GM15510 (cell line): ENCODE measurements around the gene ADCY2.

Source experiments
- POLR2A ChIP-seq: IDR thresholded peaks from 3 replicates; pipeline ENCODE4 v1.6.1; 2011; ENCODE audit warnings: borderline replicate concordance; ENCODE audit not compliant: insufficient read length; ENCODE audit errors: extremely low read depth

The ADCY2 gene

DNA sequence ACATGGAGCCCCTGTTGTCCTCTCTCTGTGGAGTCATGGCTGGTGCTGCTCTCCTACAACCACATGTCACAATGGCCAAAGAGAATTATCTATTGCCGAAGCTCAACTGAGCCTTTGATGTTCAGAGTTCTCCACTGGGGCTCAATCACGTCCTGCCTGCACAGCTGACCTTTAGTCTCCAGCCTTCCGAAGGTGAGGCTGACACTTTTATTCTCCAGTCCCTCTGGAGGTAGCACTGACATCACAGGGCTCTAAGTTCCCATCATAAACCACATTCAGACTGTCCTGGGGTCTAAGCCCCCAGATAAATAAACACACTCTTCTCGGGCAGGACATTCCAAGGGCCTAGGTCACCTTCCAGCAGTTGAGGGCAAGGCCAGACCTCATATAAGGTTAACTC, 23.4 kb downstream of the ADCY2 start:
- no peak for TF ChIP-seq POLR2A

DNA sequence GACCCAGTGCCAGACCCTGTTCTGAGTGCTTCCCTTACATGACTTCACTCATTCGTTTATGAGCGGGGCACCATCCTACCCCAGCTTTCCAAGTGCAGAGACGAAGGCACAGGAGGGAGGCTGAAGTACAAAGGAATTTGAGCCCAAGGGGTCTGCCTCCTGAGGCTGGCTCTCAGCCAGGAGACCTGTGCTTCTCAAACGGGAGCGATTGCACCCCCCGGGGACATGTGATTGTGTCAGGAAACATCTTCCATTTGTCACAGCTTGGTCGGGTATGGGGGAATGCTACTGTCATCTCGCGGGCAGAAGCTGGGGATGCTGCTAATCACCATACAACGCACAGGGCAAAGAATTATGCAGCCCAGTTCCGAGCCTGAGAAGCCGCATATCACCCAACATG, 23.9 kb downstream of the ADCY2 start:
- no peak for TF ChIP-seq POLR2A

DNA sequence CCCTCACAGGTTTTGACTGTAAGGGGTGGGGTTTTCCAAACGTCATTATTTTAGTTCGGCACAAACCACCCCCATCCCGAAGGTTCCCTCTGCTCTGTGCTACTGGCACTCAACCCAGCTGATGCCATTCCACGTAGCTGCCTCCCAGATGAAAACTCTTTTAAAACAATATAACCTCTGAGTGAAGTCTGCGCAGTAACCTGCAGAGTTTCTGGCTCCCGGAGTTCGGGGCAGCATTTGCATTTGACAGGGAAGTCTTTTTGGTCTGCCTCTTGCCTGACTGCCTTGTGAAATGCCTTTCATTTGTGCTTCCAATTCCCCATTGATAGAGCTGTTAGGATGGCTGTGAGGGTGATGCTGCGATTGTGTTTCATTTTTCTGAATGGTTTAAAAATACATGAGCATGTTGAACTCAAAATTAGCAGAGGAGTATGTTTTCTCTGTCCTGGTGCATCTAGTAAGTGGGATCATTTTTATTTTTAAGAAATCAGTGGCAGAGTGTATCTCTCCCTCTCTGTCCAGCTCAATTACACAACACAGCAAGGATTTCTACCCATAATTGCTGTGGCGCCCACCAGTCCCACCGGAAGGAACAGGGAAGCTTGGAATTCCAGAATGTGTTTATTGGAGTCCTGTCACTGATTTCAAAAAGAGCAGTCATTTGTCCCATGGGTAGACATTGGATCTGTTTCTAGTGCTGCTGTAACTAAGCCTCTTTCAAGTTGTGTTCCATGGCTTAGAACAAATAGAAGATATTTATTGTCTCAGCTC, 24.8 kb downstream of the ADCY2 start:
- no peak for TF ChIP-seq POLR2A

DNA sequence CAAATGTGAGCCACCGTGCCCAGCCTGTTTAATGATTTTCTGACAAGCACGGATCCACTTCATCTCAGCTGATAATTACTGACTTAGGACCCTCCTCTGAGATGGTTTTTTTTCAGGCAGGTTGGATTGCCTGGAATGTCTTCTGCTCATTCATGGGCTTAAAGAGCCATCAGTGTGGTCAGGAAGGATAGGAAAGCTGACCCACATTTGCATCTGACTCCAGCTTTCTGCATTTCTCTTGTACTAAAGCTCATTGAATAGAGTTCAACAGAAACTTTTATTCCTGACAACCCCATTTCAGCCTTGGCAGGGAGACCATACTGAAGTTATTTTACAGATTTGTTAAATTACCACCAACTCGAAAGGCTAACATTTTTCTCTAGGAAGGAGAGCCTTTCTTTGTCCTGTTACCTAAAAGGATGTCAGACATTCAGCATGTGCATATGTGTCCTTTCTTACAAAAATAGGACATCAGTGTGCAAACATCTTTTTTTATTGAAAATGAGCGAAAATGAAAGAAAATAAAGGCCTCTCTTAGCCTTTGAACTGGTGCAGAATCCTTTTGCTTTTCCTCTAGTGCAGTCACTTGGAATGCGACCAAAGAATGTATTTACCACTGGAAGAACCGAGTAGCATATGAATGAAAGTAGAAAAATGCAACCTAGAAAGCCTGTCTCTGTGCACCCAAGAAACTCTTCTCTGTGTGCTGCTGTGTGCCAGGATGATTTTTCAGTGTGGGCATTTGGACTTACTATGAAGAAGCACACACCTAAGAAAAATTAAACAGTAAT, 26.6 kb downstream of the ADCY2 start:
- TF ChIP-seq POLR2A: no peak

DNA sequence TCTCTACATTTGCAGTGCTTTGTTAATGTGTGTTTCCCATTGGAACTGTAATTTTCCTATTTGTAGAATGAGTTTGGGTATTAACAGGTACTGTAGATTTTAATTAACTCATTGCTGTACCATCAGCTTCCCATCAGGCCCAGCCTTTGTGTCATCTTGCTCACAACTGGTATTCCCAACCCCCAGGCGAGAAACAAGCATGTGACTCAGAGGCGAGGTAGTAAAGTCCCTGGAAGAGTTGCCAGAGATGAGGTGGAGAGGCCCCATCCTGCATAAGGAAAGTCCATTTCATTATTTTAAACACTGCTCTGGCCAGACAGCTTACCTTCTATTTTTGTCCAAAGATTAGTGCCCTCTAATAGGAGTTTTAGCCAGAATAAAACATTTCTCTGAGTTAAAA, 29.9 kb downstream of the ADCY2 start:
- TF ChIP-seq POLR2A: no peak

DNA sequence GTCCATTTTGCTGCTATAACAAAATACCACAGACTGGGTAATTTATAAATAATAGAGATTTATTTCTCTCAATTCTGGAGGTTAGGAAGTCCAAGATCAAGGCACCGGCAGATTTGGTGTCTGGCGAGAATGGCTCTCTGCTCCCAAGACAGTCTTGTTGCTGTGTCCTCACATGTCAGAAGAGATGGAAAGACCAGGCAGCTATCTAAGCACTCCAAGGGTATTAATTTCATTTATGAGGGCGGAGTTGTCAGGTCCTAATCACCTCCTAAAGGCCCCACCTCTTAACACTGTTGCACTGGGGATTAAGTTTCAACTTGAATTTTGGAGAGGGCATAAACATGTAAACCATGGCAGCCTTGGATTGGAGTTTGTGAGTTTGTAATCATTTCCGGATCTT, 30.3 kb downstream of the ADCY2 start:
- no peak for TF ChIP-seq POLR2A

DNA sequence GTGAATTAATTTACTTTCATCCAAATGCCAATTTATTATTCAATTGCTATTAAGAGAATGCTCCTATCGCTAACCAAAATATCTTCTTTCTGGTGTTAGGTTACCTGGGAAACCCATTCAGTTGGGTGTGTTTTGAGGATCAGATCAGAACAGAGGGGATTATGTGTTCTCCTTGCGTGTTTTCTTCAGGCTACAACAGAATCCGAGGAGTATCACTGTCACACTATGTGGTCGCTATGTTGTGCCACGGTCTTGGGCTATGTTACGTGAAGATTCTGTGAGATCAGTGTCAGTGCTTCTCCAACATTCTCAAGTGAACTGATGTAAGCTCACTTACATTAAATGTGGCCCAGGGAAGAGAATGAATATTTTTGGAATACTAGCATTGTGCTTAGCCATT, 39.0 kb downstream of the ADCY2 start:
- no peak for TF ChIP-seq POLR2A

DNA sequence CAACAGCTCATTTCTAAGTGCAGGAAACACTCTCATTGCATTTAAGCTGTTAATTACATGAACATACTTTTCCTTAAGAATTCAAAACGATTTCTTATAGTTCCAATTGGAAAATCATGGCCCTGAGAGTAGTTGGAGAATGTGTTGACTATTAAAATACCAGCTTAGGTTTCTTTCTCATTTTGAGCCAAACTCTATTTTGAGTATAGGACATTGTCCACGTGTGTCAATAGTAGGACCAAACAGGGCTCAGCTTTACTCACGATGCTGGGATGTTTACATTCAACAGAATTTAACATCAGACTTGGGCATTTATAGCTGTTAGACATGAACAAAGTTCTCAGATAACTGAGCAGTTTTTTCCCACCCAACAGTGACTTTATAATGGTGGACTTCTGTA, 39.6 kb downstream of the ADCY2 start:
- no peak for TF ChIP-seq POLR2A

DNA sequence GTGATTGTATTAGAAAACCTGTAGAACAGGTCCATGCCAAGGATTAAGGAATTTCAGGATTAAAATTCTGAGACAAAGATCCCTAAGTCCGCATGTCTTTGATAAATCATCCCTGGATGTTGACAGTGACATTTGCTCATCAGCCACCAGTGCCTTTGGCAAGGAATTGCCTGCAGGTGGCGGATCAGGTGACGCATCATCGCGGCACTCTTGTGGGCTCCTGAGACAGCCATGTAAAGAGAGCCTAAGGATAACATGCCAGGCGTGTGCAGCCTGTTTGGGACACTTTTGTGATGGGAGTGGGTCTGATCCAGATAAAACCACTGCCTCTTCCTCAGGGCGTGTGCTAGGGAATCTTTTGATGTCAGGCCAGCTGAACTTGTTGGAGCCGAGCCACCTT, 40.6 kb downstream of the ADCY2 start:
- no peak for TF ChIP-seq POLR2A

DNA sequence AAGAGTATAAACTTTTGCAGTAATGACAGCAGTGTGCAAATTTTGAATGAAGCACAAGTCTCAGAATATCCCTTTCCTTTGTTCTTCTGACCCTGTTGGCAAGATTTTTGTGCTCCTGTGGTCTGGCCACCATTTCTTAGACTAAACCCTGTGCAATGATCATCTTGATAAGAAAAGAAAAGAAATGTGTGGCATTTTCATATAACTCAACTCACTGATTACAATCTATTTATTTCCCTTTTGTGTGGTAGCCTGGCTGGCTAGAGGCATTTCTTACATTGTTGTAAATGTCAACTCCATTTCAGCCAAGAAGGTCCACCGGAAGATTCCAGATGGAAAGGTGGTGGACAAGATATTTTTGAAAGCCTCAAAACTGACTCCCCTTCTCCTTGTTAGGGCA, 41.9 kb downstream of the ADCY2 start:
- no peak for TF ChIP-seq POLR2A

DNA sequence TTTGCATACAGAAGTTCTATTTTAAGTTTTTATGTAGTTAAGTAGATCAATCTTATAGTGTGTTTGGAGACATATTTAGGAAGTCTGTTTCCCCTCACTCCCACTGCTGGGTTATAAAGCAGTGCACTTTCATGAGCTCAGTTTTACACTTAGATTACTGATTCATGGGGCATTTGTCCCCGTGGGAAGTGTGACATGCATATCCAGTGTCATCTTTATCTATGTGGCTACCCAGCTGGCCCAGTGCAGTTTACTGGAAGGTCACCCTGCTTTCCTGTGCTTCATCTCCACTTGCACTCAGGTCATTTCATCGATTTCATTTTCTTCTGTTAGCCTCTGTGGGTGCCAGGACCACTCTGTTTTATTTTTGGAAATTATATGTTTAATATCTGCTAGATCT, 49.1 kb downstream of the ADCY2 start:
- no peak for TF ChIP-seq POLR2A

DNA sequence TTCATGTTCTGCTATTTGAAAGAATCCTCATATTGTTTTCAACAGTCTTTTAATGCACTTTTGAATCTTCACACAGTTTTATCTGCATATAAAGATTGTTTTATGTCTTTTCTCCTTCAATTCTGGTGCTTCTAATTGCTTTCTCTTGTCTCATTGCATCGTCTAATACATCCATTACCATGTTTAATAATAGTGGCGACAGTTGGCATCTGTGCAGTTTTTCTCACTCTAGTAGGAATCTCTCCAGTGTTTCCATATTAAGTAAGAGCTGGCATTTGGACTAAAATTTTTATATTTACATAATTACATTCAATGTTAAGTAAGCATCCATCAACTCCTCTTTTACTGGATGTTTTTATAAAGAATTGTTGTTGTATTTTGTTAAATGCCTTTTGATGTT, 49.9 kb downstream of the ADCY2 start:
- TF ChIP-seq POLR2A: no peak

DNA sequence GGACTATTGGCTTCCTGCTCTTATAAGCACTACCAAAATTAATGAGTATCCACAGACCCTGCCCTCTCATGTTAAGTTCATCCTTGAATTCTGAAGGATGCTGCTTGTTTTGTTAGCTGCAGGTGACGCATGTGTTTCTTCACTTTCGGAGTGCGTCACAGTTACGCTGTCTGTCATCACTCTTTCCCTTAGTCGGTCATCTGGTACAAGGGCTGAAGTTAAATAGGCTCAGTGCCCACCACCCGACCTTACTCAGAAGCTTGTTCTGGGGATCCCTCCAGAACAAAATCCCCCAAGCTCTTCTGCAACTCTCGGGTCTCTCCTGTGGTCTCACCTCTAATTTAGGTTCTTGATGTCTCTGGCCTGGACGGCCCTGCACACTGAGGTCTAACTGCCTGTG, 51.0 kb downstream of the ADCY2 start:
- TF ChIP-seq POLR2A: no peak

DNA sequence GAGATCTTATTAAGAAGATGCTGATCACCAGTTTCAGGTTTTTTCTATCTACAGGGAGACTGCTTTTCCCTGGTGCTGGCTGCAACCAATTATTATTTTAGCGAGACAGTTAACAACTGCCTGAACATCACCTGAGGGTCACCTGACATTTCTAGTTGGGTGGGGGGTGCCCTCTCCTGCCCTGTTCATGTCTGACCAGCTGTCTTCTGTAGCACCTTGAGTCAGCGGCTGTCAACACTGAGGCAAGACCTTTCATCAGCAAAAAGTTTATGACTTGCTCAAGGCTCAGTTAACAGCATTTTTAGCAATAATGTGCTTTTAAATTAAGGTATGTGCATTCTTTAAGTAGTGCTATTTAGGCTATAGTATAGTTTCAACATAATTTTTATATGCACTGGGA, 58.0 kb downstream of the ADCY2 start:
- no peak for TF ChIP-seq POLR2A

DNA sequence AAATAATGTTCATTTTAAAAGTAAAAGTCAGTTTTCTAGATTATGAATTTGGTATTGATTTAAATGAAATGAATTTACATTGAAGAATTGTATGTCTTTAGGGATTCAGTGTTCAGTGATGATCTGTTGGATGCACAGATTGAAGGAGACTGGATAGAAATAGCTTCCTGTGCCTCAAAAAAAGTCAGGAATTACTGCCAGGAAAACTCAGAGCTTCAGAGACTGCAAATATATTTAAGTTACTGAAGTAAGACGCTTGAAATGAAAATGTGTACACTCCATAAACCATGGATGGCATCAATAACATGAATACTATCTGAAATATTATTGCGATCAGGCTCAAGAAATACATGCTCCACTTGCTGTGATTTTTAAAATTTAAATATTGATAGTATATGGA, 60.3 kb downstream of the ADCY2 start:
- no peak for TF ChIP-seq POLR2A

DNA sequence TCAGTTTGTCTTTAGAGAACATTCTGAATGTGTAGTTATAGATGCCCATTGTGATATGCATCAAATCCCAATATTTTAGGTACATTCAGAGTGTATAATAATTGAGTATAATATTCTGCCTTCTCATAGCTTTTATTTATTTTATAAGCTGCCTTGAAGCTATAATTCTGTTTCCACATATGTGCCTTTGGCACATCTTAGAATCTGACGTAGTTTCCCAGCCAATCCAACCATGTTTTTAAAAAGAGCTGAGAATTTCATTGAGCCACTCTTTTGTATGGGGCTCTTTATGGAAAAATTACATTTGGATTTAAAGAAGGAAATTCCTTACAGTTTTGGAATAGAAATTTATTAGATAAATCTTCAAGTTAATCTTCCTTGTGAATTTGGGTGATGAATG, 65.4 kb downstream of the ADCY2 start:
- TF ChIP-seq POLR2A: no peak

DNA sequence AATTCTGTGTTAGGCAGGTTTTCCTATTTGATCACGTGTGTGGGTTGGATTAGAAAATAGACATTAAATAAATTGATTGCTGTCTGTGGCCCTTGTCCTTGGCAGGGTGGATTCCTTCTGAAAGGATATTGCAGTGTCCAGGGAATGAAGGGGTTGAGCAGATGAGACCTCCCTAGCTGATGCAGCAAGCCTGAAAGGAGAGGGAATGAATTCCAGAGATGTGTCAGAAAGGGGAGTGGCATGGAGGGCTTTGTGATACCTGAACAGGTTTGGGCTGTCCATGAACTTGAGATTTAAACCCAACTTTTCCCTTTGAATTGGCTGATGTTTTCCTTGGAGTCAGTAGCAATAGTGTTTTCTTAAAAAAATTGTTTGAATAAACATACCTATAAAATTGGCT, 66.8 kb downstream of the ADCY2 start:
- no peak for TF ChIP-seq POLR2A

DNA sequence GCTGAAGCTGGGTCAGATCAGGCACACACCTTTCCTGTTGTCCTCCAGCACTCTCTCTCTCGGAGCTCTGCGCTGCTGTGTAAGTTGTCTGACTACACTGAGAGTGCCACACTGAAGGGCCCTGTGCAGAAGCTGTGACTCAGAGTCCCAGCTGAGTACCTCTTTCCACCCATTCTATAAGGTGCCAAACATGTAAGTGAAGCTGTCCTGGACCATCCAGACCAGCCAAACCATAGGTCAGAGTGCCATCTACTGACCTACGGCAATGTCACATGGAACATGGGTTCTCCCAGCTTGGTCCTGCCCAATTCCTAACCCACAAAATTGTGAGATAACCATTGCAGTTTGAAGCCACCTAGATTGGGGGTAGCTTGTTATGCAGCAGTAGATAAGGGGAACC, 68.2 kb downstream of the ADCY2 start:
- TF ChIP-seq POLR2A: no peak
